Measurements from ENCODE around the gene TUBB.
A peak's percentile ranks its signal among the peaks of the same experiment; 100 is the strongest.

DNA sequence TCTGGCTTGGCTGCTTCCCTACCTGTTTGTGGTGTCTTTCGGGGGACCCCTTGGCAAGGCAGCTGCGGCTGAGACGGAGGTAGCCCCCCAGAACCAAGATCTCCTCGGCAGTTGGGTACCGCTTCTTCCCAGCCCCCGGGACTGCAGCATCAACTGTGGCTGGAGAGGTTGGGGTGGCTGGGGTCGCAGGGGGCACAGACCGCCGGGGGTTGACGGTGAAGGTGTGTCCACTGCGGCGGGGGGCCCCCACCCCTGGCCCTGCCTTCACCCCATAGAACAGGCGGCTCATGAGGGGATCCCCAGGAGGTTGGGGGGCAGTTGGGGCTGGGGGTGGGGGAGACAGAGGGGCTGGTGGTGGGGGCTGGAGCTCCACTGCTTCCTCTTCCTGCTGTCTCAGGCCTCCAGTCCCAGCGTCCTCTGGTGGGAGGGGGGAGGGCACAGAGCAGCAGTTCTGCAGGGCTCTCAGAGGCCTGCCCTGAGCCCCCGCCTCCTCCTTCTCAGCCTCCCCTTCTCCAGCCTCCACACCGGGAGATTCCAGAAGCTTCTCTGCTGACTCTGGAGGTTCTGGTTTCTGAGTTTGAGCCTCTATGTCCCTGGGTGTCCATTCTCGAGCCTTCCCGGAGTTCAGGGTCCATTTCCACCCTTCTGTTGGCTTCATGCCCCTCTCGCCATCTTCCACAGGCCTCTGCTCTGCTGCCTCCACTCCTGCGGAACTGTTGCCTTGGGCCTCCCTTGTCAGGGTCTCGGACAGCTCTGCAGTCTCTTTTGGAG, 35.6 kb upstream of the TUBB start:
- TF ChIP-seq POLR2AphosphoS5 (IDR thresholded peaks at IDR 0.05), result peak; percentile 52 to 70 (median 68)
- TF ChIP-seq, protein P1, sequence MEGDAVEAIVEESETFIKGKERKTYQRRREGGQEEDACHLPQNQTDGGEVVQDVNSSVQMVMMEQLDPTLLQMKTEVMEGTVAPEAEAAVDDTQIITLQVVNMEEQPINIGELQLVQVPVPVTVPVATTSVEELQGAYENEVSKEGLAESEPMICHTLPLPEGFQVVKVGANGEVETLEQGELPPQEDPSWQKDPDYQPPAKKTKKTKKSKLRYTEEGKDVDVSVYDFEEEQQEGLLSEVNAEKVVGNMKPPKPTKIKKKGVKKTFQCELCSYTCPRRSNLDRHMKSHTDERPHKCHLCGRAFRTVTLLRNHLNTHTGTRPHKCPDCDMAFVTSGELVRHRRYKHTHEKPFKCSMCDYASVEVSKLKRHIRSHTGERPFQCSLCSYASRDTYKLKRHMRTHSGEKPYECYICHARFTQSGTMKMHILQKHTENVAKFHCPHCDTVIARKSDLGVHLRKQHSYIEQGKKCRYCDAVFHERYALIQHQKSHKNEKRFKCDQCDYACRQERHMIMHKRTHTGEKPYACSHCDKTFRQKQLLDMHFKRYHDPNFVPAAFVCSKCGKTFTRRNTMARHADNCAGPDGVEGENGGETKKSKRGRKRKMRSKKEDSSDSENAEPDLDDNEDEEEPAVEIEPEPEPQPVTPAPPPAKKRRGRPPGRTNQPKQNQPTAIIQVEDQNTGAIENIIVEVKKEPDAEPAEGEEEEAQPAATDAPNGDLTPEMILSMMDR (IDR thresholded peaks at IDR 0.05 in 8 of 11, conservative IDR thresholded peaks at IDR 0.05 in 3 of 11), result peak in 2 of 11 experiments; percentile 12 to 30
